Adipocyte (in vitro differentiated cells): Measurements from ENCODE around the gene TNFSF4.

Experiments
- DNase-seq: peaks from one replicate; pipeline ENCODE4 v3.0.0-alpha.2; 2015; ENCODE audit warnings: low read depth
- H3K27me3 ChIP-seq: replicated peaks from 2 replicates; pipeline ENCODE4 v1.7.0; 2013; ENCODE audit warnings: mild to moderate bottlenecking, low read length, moderate library complexity; ENCODE audit not compliant: control insufficient read depth, insufficient read depth
- H3K36me3 ChIP-seq: 2 replicates; pipeline ENCODE4 v1.7.0; 2013; ENCODE audit warnings: low read length, mild to moderate bottlenecking, moderate library complexity; ENCODE audit not compliant: control insufficient read depth, insufficient read depth, severe bottlenecking
- H3K4me1 ChIP-seq: 2 replicates; pipeline ENCODE4 v1.7.0; 2013; ENCODE audit warnings: mild to moderate bottlenecking, low read length, moderate library complexity; ENCODE audit not compliant: control insufficient read depth, insufficient read depth
- H3K4me3 ChIP-seq: 2 replicates; pipeline ENCODE4 v1.7.0; 2013; ENCODE audit warnings: mild to moderate bottlenecking, low read length, moderate library complexity
- H3K9ac ChIP-seq: 2 replicates; pipeline ENCODE4 v1.7.0; 2013; ENCODE audit warnings: mild to moderate bottlenecking, low read length, moderate library complexity
- H3K9me3 ChIP-seq: 2 replicates; pipeline ENCODE4 v1.7.0; 2013; ENCODE audit warnings: mild to moderate bottlenecking, low read length, moderate library complexity; ENCODE audit not compliant: control insufficient read depth

The TNFSF4 gene

GRCh38 chr1:173208868-173209267 lies 1.7 kb upstream of the TNFSF4 start:
- H3K27me3 ChIP-seq, result no peaks in the 10 kb centered on the region
- H3K4me3 ChIP-seq, result no peak overlapping the region
- H3K4me1 ChIP-seq, result peaks cover 27% of the 10 kb centered on the region
- no peaks in the 10 kb centered on the region for H3K9me3 ChIP-seq
- DNase-seq, result no peak
- H3K36me3 ChIP-seq, result no peaks in the 10 kb centered on the region
- H3K9ac ChIP-seq, result no peak overlapping the region

GRCh38 chr1:173208146-173208545 lies 1.0 kb upstream of the TNFSF4 start:
- H3K27me3 ChIP-seq, result no peaks in the 10 kb centered on the region
- H3K9ac ChIP-seq, result no peak overlapping the region
- peaks cover 27% of the 10 kb centered on the region for H3K4me1 ChIP-seq
- no peak for DNase-seq
- no peak overlapping the region for H3K4me3 ChIP-seq
- H3K36me3 ChIP-seq, result no peaks in the 10 kb centered on the region
- H3K9me3 ChIP-seq, result no peaks in the 10 kb centered on the region

GRCh38 chr1:173205146-173206051 lies 1.7 kb downstream of the TNFSF4 start:
- H3K9me3 ChIP-seq, result no peaks in the 10 kb centered on the region
- H3K4me3 ChIP-seq, result no peak overlapping the region
- H3K27me3 ChIP-seq, result no peaks in the 10 kb centered on the region
- no peaks in the 10 kb centered on the region for H3K36me3 ChIP-seq
- H3K9ac ChIP-seq, result no peak overlapping the region
- H3K4me1 ChIP-seq, result peaks cover 27% of the 10 kb centered on the region
- peak; percentile 59 for DNase-seq

GRCh38 chr1:173204693-173205092 lies 2.4 kb downstream of the TNFSF4 start:
- H3K9ac ChIP-seq, result no peak overlapping the region
- H3K4me1 ChIP-seq, result peaks cover 27% of the 10 kb centered on the region
- H3K27me3 ChIP-seq, result no peaks in the 10 kb centered on the region
- no peak for DNase-seq
- no peak overlapping the region for H3K4me3 ChIP-seq
- no peaks in the 10 kb centered on the region for H3K36me3 ChIP-seq
- H3K9me3 ChIP-seq, result no peaks in the 10 kb centered on the region

GRCh38 chr1:173202424-173203145 lies 4.5 kb downstream of the TNFSF4 start:
- H3K4me1 ChIP-seq, result peaks cover 20% of the 10 kb centered on the region
- H3K27me3 ChIP-seq, result no peaks in the 10 kb centered on the region
- DNase-seq, result peak; percentile 89
- H3K9ac ChIP-seq, result no peak overlapping the region
- H3K4me3 ChIP-seq, result no peak overlapping the region
- H3K9me3 ChIP-seq, result no peaks in the 10 kb centered on the region
- no peaks in the 10 kb centered on the region for H3K36me3 ChIP-seq

- no peaks in the 10 kb centered on the region for H3K36me3 ChIP-seq
- no peaks in the 10 kb centered on the region for H3K27me3 ChIP-seq
- peaks cover 16% of the 10 kb centered on the region for H3K4me1 ChIP-seq
- DNase-seq, result peak; percentile 5
- no peaks in the 10 kb centered on the region for H3K9me3 ChIP-seq
- H3K4me3 ChIP-seq, result no peak overlapping the region
- no peak overlapping the region for H3K9ac ChIP-seq
Observed at GRCh38 chr1:173201969-173202368, 5.2 kb downstream of the TNFSF4 start.

- H3K4me3 ChIP-seq, result no peak overlapping the region
- peaks cover 4% of the 10 kb centered on the region for H3K4me1 ChIP-seq
- no peaks in the 10 kb centered on the region for H3K27me3 ChIP-seq
- no peak for DNase-seq
- H3K9me3 ChIP-seq, result no peaks in the 10 kb centered on the region
- H3K9ac ChIP-seq, result no peak overlapping the region
- H3K36me3 ChIP-seq, result no peaks in the 10 kb centered on the region
Observed at GRCh38 chr1:173195596-173196088, 11.5 kb downstream of the TNFSF4 start.

- DNase-seq, result peak; percentile 63
Observed at GRCh38 chr1:173193639-173194038, 13.5 kb downstream of the TNFSF4 start.

GRCh38 chr1:173191011-173191705 lies 16.0 kb downstream of the TNFSF4 start:
- DNase-seq, result no peak
- no peaks in the 10 kb centered on the region for H3K9me3 ChIP-seq
- H3K36me3 ChIP-seq, result no peaks in the 10 kb centered on the region
- no peaks in the 10 kb centered on the region for H3K27me3 ChIP-seq
- H3K9ac ChIP-seq, result no peak overlapping the region
- H3K4me3 ChIP-seq, result no peak overlapping the region
- H3K4me1 ChIP-seq, result peaks cover 13% of the 10 kb centered on the region

More at GRCh38 chr1:173193639-173194038, 13.5 kb downstream of the TNFSF4 start:
- H3K4me3 ChIP-seq, result no peak overlapping the region
- H3K27me3 ChIP-seq, result no peaks in the 10 kb centered on the region
- H3K9ac ChIP-seq, result no peak overlapping the region
- no peaks in the 10 kb centered on the region for H3K36me3 ChIP-seq
- H3K9me3 ChIP-seq, result no peaks in the 10 kb centered on the region
- H3K4me1 ChIP-seq, result peaks cover 13% of the 10 kb centered on the region

GRCh38 chr1:173190101-173190936 lies 16.8 kb downstream of the TNFSF4 start:
- peak; percentile 74 for DNase-seq

More at GRCh38 chr1:173190101-173190936, 16.8 kb downstream of the TNFSF4 start:
- no peak overlapping the region for H3K9ac ChIP-seq
- peaks cover 13% of the 10 kb centered on the region for H3K4me1 ChIP-seq
- H3K4me3 ChIP-seq, result no peak overlapping the region
- no peaks in the 10 kb centered on the region for H3K9me3 ChIP-seq
- H3K27me3 ChIP-seq, result no peaks in the 10 kb centered on the region
- H3K36me3 ChIP-seq, result no peaks in the 10 kb centered on the region
